ENCODE data around the gene TSPEAR. TPM values are rescaled to one million over a fixed set of nuclear protein-coding genes. Genes with fewer than 3 reads are reported as not detected.
A peak's percentile ranks its signal among the peaks of the same experiment; 100 is the strongest.

Gene TSPEAR
- not detected in 2 replicates for total RNA-seq (2011; cell fraction: chromatin; rRNA removed; ENCODE audit: low replicate concordance)
- total RNA-seq (2011; cell fraction: nucleolus; rRNA removed) = not detected in 2 replicates
- not detected in 2 replicates for total RNA-seq (2011; cell fraction: nucleoplasm; rRNA removed)
- not detected in 2 replicates for total RNA-seq (2014; rRNA removed)
- not detected in 2 replicates for total RNA-seq (2014; rRNA removed; fragmentation: Illumina TruSeq; extraction: Trizol)
- not detected in 2 replicates for total RNA-seq (2015; rRNA removed; fragmentation: Illumina TruSeq; extraction: Trizol)
- not detected in 2 replicates for total RNA-seq (2021)
- polyA plus RNA-seq (2011; rRNA removed) = not detected in 2 replicates
- not detected in 2 replicates for polyA plus RNA-seq (2011; cell fraction: cytosol; rRNA removed)
- not detected in 2 replicates for polyA plus RNA-seq (2011; cell fraction: nucleus; rRNA removed)
- polyA plus RNA-seq (2012) = 0.03 and 0.14 TPM in 2 replicates
- polyA plus RNA-seq (2014; fragmentation: Illumina TruSeq; extraction: Trizol) = not detected in 2 replicates
- polyA plus RNA-seq (2014; fragmentation: Nextera tagmentation; extraction: Ambion mirVana) = not detected
- polyA plus RNA-seq (2014; rRNA removed) = not detected in 2 replicates
- polyA minus RNA-seq (2011; rRNA and poly(A)+ RNA removed) = not detected in 2 replicates
- not detected in 2 replicates for polyA minus RNA-seq (2011; cell fraction: cytosol; rRNA and poly(A)+ RNA removed)
- polyA minus RNA-seq (2011; cell fraction: nucleus; rRNA and poly(A)+ RNA removed) = not detected in 2 replicates
- percentile 8 among the genes with signal in this experiment for Bru-seq, nascent RNA
- percentile 6 among the genes with signal in this experiment for BruChase-seq, experiment 1, labeled RNA remaining after a 2-hour chase
- BruChase-seq, experiment 2, labeled RNA remaining after a 6-hour chase = percentile 8 among the genes with signal in this experiment
- long read RNA-seq, experiment 1, partial matches to known transcripts = 0 of 4 reads
- long read RNA-seq, experiment 1, other reads (novel, unspliced or antisense) = 4 of 4 reads
- long read RNA-seq, experiment 2 = 0 reads
- long read RNA-seq, experiment 3 = 0 reads

- Histone ChIP-seq H3K36me3 (ENCODE audit: control insufficient read depth, insufficient read depth, low read length) (no peaks in the 10 kb centered on the region), H3K9me3 (replicated peaks; ENCODE audit: control insufficient read depth, insufficient read depth, low read depth, low read length) (no peaks in the 10 kb centered on the region), H4K20me1 (replicated peaks; ENCODE audit: control insufficient read depth, insufficient read depth, low read length) (peaks cover 8% of the 10 kb centered on the region; the same call in 1 of the 2 replicates), H3K27ac (ENCODE audit: extremely low read depth, low read depth, low read length) (no peak within 1 kb of the TSS), H3K27me3 (ENCODE audit: control insufficient read depth in 2 of 2, insufficient read depth in 2 of 2, low read length in 2 of 2) (peaks cover 47 to 63% of the 10 kb centered on the region in 2 experiments; a peak in 4 of 5 replicates), H3K4me1 (replicated peaks in 1 of 2; ENCODE audit: control insufficient read depth in 2 of 2, insufficient read depth in 2 of 2, low read length in 2 of 2) (peaks cover 0 to 13% of the 10 kb centered on the region in 2 experiments; a peak in 1 of 5 replicates), H3K9ac (ENCODE audit: insufficient read depth in 1 of 2, low read depth in 2 of 2, low read length in 2 of 2) (no peak within 1 kb of the TSS), H3K4me2 (ENCODE audit: insufficient read depth, low read length) (no peak within 1 kb of the TSS), H2AFZ (ENCODE audit: low read depth, low read length) (no peak within 1 kb of the TSS), H3K79me2 (ENCODE audit: control insufficient read depth, insufficient read depth, low read length) (no peaks in the 10 kb centered on the region), H3K9me1 (ENCODE audit: control insufficient read depth, insufficient read depth, low read length) (no peaks in the 10 kb centered on the region), H3K4me3 (no peak within 1 kb of the TSS)
- in situ Hi-C loops (cut with MboI) = no loop called here
- intact Hi-C loops (cut with micrococcal nuclease) = no loop called here
- BruUV-seq (replicated peaks) = no TSS peak
- POLR2A ChIA-PET = interaction anchor here (2.0 kb wide), 1 partner anchor 8 kb away, joined by 8 read pairs; no protein-coding TSS in a partner anchor
- CTCF ChIA-PET (ENCODE audit: low intra/inter-chr PET ratio) = no interaction called here
- WGBS (ENCODE audit: insufficient coverage, low coverage, missing lambda C conversion rate) = 2% methylated on average over 34 of the region's 41 CpGs
- ATAC-seq (no peak), DNase-seq (ENCODE audit: extremely low read depth in 1 of 4, low spot score in 3 of 4) (no peak), FAIRE-seq (no peak)
- TF ChIP-seq ZNF79 (CRISPR knock-in tag; IDR thresholded peaks at IDR 0.05; ENCODE audit: low read depth) (no peak), HMG20B (CRISPR knock-in tag; IDR thresholded peaks at IDR 0.05) (no peak), PTTG1 (tag; IDR thresholded peaks at IDR 0.05; ENCODE audit: low read depth) (no peak), HMG20A (CRISPR knock-in tag; conservative IDR thresholded peaks at IDR 0.05) (no peak), GATAD2A (IDR thresholded peaks at IDR 0.05) (no peak), ZNF77 (CRISPR knock-in tag; IDR thresholded peaks at IDR 0.05) (no peak), CBX8 (IDR thresholded peaks at IDR 0.05; ENCODE audit: borderline replicate concordance, extremely low read depth, low read depth, low read length, poor library complexity, severe bottlenecking) (no peak), ZNF398 (CRISPR knock-in tag; IDR thresholded peaks at IDR 0.05) (no peak), PURB (CRISPR knock-in tag; IDR thresholded peaks at IDR 0.05; ENCODE audit: low read depth) (no peak), PHF8 (IDR thresholded peaks at IDR 0.05; ENCODE audit: borderline replicate concordance, low read length) (no peak)
- TF ChIP-seq, protein P1, sequence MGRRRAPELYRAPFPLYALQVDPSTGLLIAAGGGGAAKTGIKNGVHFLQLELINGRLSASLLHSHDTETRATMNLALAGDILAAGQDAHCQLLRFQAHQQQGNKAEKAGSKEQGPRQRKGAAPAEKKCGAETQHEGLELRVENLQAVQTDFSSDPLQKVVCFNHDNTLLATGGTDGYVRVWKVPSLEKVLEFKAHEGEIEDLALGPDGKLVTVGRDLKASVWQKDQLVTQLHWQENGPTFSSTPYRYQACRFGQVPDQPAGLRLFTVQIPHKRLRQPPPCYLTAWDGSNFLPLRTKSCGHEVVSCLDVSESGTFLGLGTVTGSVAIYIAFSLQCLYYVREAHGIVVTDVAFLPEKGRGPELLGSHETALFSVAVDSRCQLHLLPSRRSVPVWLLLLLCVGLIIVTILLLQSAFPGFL (CRISPR knock-in tag; IDR thresholded peaks at IDR 0.05) = no peak
- TF ChIP-seq, protein P2, sequence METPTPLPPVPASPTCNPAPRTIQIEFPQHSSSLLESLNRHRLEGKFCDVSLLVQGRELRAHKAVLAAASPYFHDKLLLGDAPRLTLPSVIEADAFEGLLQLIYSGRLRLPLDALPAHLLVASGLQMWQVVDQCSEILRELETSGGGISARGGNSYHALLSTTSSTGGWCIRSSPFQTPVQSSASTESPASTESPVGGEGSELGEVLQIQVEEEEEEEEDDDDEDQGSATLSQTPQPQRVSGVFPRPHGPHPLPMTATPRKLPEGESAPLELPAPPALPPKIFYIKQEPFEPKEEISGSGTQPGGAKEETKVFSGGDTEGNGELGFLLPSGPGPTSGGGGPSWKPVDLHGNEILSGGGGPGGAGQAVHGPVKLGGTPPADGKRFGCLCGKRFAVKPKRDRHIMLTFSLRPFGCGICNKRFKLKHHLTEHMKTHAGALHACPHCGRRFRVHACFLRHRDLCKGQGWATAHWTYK (CRISPR knock-in tag; IDR thresholded peaks at IDR 0.05) = no peak
These were observed at the start of gene TSPEAR for GRCh38 chr21:44711327-44712202. TSS of gene TSPEAR (minus strand) at chr21:44711572. CDS start at chr21:44711514, 58 bp downstream.
